Keratinocyte (primary cell): ENCODE data around the gene NET1.

Experiments
- CTCF ChIP-seq, 3 experiments: IDR thresholded peaks in 1 of 3; conservative IDR thresholded peaks in 1 of 3; optimal IDR thresholded peaks in 1 of 3; 2 replicates in 2 of 3; 3 replicates in 1 of 3; pipeline versions ENCODE3 to v1.5.1; 2011; ENCODE audit warnings: low read length in 3 of 3, mild to moderate bottlenecking in 3 of 3, moderate library complexity in 2 of 3, control low read depth in 1 of 3, inconsistent platforms in 1 of 3; ENCODE audit not compliant: insufficient read depth in 2 of 3; ENCODE audit errors: extremely low read depth in 1 of 3
- EZH2 ChIP-seq: IDR thresholded peaks from one replicate; pipeline ENCODE4 v1.6.1; 2012; ENCODE audit warnings: inconsistent platforms, mild to moderate bottlenecking, low read length, moderate library complexity

GRCh38 chr10:5413012-5413938, 918 bp downstream of the NET1 start:
- TF ChIP-seq CTCF (optimal IDR thresholded peaks at IDR 0.05 in 1 of 3, IDR thresholded peaks at IDR 0.05 in 1 of 3, conservative IDR thresholded peaks at IDR 0.05 in 1 of 3; ENCODE audit: extremely low read depth in 1 of 3, insufficient read depth in 2 of 3, low read length in 3 of 3) (no peak), EZH2 (no peak)
